ENCODE measurements around the gene SGMS1. TPM values are rescaled to one million over a fixed set of nuclear protein-coding genes. Genes with fewer than 3 reads are reported as not detected.
A peak's percentile ranks its signal among the peaks of the same experiment; 100 is the strongest.

Gene SGMS1
- total RNA-seq, 2 donors from 2014 or later: 19.4 to 19.5 TPM

DNA sequence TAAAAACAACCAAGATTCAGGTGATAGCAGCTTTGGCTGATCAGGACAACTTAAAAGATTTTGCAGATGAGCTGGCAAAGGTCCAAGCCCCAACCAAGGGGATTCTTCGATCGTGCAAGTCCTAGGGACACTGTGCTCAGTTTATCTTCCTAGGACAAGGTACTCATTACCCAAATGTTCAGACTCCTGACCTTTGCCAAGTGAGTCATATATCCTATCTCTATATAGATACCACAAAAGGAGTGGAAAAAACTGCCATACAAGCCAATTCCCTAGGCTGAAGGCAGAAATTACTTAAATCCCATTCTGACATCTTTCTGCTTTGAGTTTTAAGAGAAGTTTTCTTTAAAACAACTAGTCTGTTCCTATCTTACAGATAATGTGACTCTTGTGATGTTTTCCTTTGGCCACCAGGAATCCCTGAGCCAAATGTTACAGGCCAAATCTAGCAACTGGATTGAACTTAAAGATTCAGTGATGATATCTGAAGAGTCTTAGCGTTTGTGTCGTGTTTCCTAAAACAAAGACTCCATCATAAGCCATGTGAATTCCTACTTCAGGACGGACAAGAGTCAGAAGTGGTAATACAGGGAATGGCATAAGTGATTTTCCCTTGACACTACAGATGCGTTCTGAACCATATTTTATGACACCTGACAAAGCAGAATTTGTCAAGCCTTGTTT lies 229.8 kb downstream of the SGMS1 start:
- H3K4me1 ChIP-seq: no peaks in the 10 kb centered on the region
- intact Hi-C loops (cut with DNase I): no loop called here
- peak overlapping the region; percentile 23 for H3K27ac ChIP-seq
- H3K9me3 ChIP-seq: no peaks in the 10 kb centered on the region
- H3K36me3 ChIP-seq: no peaks in the 10 kb centered on the region
- H3K4me3 ChIP-seq: no peak overlapping the region
- TF ChIP-seq, protein P1, sequence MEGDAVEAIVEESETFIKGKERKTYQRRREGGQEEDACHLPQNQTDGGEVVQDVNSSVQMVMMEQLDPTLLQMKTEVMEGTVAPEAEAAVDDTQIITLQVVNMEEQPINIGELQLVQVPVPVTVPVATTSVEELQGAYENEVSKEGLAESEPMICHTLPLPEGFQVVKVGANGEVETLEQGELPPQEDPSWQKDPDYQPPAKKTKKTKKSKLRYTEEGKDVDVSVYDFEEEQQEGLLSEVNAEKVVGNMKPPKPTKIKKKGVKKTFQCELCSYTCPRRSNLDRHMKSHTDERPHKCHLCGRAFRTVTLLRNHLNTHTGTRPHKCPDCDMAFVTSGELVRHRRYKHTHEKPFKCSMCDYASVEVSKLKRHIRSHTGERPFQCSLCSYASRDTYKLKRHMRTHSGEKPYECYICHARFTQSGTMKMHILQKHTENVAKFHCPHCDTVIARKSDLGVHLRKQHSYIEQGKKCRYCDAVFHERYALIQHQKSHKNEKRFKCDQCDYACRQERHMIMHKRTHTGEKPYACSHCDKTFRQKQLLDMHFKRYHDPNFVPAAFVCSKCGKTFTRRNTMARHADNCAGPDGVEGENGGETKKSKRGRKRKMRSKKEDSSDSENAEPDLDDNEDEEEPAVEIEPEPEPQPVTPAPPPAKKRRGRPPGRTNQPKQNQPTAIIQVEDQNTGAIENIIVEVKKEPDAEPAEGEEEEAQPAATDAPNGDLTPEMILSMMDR (IDR thresholded peaks at IDR 0.05): no peak
- no peaks in the 10 kb centered on the region for H3K27me3 ChIP-seq
- no peak overlapping the region for H3K9ac ChIP-seq (ENCODE audit: low read depth in 2 of 2, low read length in 2 of 2)
- DNase-seq: peak; percentile 45

DNA sequence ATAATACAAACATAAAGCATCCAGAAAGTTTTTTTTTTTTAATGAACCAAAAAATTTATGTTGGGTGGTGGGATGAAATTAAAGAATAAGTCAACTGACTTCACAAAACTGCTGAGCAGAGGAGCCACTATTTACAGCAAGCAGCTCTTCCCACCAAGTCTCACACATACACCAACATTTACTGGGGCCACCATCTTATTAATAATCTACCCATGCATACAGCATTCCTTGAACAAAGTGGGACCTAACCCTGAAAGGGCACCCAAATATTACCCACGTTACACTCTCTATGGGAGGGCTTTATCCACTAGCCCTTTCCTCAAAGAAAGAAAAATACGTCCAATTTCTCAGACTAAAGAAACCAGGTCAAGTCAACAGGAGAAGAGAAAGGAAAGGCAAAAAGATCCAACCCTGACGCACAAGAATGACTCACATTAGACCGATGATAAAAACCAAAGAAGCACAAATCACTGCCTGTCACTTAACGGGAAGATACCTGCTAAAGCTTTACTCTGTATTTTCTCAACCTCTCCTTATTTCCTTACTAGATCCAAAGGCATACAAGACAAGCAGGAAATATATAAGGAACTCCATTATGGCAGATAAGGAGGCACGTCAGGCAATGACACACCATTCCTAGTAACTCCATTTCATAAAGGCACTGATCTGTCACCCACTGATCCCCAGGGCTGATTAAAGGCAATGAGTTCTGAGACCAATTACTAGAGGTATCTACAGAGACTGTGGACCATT lies 230.6 kb downstream of the SGMS1 start:
- no peak overlapping the region for H3K4me3 ChIP-seq
- no peaks in the 10 kb centered on the region for H3K27me3 ChIP-seq
- intact Hi-C loops (cut with DNase I): no loop called here
- TF ChIP-seq, protein P1 (IDR thresholded peaks at IDR 0.05): no peak
- H3K9me3 ChIP-seq: no peaks in the 10 kb centered on the region
- DNase-seq: no peak
- no peaks in the 10 kb centered on the region for H3K4me1 ChIP-seq
- H3K27ac ChIP-seq: peak overlapping the region; percentile 23
- H3K9ac ChIP-seq (ENCODE audit: low read depth in 2 of 2, low read length in 2 of 2): no peak overlapping the region
- H3K36me3 ChIP-seq: no peaks in the 10 kb centered on the region

DNA sequence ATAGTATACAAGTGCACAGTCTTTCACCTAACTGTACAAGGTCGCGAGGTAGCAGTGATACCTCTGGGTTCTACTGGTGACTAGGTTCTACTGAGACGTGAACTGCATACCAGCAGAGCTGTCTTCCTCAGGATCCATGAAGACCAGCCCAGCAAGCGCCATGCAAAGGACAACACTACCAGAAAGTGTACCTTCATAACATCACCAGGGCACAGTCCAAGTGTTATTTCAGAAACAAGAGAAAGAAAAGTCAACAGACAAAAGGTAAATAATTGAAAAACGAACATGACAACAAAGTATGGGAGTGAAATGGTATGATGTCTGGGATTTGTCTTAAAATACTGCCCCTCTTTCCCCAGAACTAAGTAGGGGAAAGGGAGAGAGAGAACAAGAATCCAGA lies 231.3 kb downstream of the SGMS1 start:
- no peak overlapping the region for H3K27ac ChIP-seq

DNA sequence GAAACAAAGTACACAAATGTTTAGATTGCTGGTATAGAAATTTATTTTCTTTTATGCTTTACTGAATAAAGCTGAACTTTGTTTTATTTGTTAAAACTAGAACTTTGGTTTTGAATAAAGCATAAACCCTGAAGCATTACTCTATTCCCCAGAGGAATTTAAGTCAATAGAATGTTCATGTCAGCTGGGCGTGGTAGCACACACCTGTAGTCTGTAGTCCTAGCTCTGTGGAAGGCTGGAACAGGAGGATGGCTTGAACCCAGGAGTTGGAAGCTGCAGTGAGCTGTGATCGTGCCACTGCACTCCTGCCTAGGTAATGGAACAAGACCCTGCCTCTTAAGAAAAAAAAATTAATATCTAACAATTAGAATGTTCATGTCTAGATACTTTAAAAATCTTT lies 233.5 kb downstream of the SGMS1 start:
- no peak overlapping the region for H3K4me3 ChIP-seq
- no peaks in the 10 kb centered on the region for H3K27me3 ChIP-seq
- intact Hi-C loops (cut with DNase I): no loop called here
- TF ChIP-seq, protein P1 (IDR thresholded peaks at IDR 0.05): no peak
- H3K9me3 ChIP-seq: no peaks in the 10 kb centered on the region
- H3K9ac ChIP-seq (ENCODE audit: low read depth in 2 of 2, low read length in 2 of 2): no peak overlapping the region
- no peak overlapping the region for H3K27ac ChIP-seq
- H3K36me3 ChIP-seq: no peaks in the 10 kb centered on the region
- no peak for DNase-seq
- H3K4me1 ChIP-seq: no peaks in the 10 kb centered on the region

More for the DNA sequence above, 231.3 kb downstream of the SGMS1 start:
- Histone ChIP-seq H3K27me3 (no peaks in the 10 kb centered on the region), H3K9me3 (no peaks in the 10 kb centered on the region), H3K9ac (ENCODE audit: low read depth in 2 of 2, low read length in 2 of 2) (no peak overlapping the region), H3K36me3 (no peaks in the 10 kb centered on the region), H3K4me1 (no peaks in the 10 kb centered on the region), H3K4me3 (no peak overlapping the region)
- TF ChIP-seq, protein P1 (IDR thresholded peaks at IDR 0.05): no peak
- intact Hi-C loops (cut with DNase I): no loop called here
- no peak for DNase-seq

DNA sequence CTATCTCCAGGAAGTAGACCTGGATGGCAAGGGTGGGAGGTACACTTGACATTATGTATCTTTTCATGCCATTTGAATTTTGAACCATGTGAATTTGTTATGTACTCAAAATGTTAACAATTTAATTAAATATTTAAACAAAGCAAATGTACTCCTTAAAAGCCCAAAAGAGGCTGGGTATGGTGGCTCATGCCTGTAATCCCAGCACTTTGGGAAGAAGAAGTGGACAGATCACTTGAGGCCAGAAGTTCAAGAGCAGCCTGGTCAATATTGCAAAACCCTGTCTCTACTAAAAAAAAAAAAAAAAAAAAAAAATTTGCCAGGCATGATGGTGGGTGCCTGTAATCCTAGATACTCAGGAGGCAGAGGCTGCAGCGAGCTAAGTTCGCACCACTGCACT lies 235.6 kb downstream of the SGMS1 start:
- DNase-seq: no peak
- Histone ChIP-seq H3K4me1 (peaks cover 3% of the 10 kb centered on the region), H3K4me3 (no peak overlapping the region), H3K9ac (ENCODE audit: low read depth in 2 of 2, low read length in 2 of 2) (no peak overlapping the region), H3K27me3 (no peaks in the 10 kb centered on the region), H3K9me3 (no peaks in the 10 kb centered on the region), H3K27ac (no peak overlapping the region), H3K36me3 (no peaks in the 10 kb centered on the region)
- TF ChIP-seq, protein P1 (IDR thresholded peaks at IDR 0.05): no peak
- intact Hi-C loops (cut with DNase I): no loop called here
